MCF 10A (cell line): ENCODE results near the gene MAPKAP1. TPM values are rescaled to one million over a fixed set of nuclear protein-coding genes. Genes with fewer than 3 reads are reported as not detected.

ENCODE experiments used
- BruUV-seq: library from RNA; stranded (reverse); fragments of 400-500 nt; replicated peaks from 2 replicates; lab custom pipeline; 2021; lab: Mats Ljungman, UMichigan
- CTCF ChIA-PET: fragments of 300-600 bp; sonication (Branson Sonifier 250); formaldehyde crosslinking; extraction: SDS; loops from one replicate; lab custom pipeline; 2021; ENCODE audit warnings: antibody characterized with exemption, inconsistent platforms; lab: Yijun Ruan, JAX
- POLR2A ChIA-PET: fragments of 300-600, 350-650 bp; sonication (Branson Sonifier 250); formaldehyde crosslinking; extraction: SDS; loops from one replicate; lab custom pipeline; 2020; ENCODE audit warnings: antibody characterized with exemption, inconsistent platforms; lab: Yijun Ruan, JAX
- DNase-seq: peaks from one replicate; pipeline ENCODE4 v3.0.0-alpha.2; 2018; ENCODE audit not compliant: unreplicated experiment
- H3K27ac Mint-ChIP-seq: one replicate; pipeline ENCODE4 v1.8.0; 2022; ENCODE audit warnings: mild to moderate bottlenecking, low read depth, mixed read lengths; ENCODE audit not compliant: unreplicated experiment
- H3K27me3 Mint-ChIP-seq: one replicate; pipeline ENCODE4 v1.8.0; 2022; ENCODE audit warnings: mixed read lengths; ENCODE audit not compliant: insufficient read depth, unreplicated experiment
- H3K36me3 Mint-ChIP-seq: one replicate; pipeline ENCODE4 v1.8.0; 2022; ENCODE audit warnings: mild to moderate bottlenecking, moderate library complexity, mixed read lengths; ENCODE audit not compliant: insufficient read depth, unreplicated experiment
- H3K4me1 Mint-ChIP-seq: one replicate; pipeline ENCODE4 v1.8.0; 2022; ENCODE audit warnings: mixed read lengths; ENCODE audit not compliant: insufficient read depth, unreplicated experiment
- H3K4me3 Mint-ChIP-seq: one replicate; pipeline ENCODE4 v1.8.0; 2022; ENCODE audit warnings: mild to moderate bottlenecking, moderate library complexity, mixed read lengths; ENCODE audit not compliant: unreplicated experiment
- H3K9me3 Mint-ChIP-seq: one replicate; pipeline ENCODE4 v1.8.0; 2022; ENCODE audit warnings: mixed read lengths; ENCODE audit not compliant: unreplicated experiment
- intact Hi-C: fragments of 100-400 bp; cut with micrococcal nuclease; formaldehyde crosslinking; loops from 2 replicates; pipeline ENCODE4 v1.14.1; 2022
- total RNA-seq: library from RNA; stranded (reverse); gene quantifications from 2 replicates; pipeline ENCODE4 v1.2.3, GENCODE V29; 2022
- TF ChIP-seq, protein P1 (sequence below): fragments of 200-600 bp; IDR thresholded peaks from one replicate; pipeline ENCODE4 v1.8.0; 2022; ENCODE audit warnings: antibody characterized with exemption, mild to moderate bottlenecking; ENCODE audit not compliant: unreplicated experiment

Gene MAPKAP1
- total RNA-seq, 1 experiment from 2014 or later, result 74.9 TPM

DNA sequence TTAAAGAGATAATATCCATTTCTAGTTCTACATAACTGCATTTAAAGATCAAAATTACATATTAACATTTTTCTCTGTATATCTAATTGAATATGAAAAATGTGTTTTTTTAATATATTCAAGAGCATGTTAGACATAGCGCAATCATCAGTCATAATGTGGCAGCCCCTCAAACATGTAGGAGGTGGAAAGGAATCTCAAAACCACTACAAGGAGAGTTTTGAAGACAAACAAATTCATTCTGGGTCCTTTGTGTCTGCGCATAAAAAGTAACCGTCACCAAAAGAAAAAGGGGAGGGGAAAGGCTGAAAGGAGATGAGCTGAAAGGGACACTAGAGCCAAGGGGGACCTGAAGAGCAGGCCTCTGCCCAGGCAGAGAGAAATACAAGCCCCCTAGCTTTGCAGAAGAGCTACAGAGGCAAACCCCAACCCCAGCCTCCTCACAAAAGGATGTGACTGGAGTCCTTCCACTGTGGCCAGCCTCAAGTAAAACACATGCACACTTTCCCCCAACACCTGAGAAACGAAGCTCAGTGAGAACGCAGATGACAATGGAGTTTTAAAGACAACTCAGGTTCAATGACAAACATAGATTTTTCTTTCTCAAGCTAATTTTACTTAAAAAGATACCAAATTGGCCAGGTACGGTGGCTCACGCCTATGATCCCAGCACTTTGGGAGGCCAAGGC, 62.0 kb downstream of the MAPKAP1 start:
- Mint-ChIP-seq H3K27ac (no peak overlapping the region), H3K36me3 (no peaks in the 10 kb centered on the region), H3K4me3 (no peak overlapping the region), H3K9me3 (no peaks in the 10 kb centered on the region), H3K4me1 (peaks cover 11% of the 10 kb centered on the region), H3K27me3 (no peaks in the 10 kb centered on the region)
- TF ChIP-seq, protein P1, sequence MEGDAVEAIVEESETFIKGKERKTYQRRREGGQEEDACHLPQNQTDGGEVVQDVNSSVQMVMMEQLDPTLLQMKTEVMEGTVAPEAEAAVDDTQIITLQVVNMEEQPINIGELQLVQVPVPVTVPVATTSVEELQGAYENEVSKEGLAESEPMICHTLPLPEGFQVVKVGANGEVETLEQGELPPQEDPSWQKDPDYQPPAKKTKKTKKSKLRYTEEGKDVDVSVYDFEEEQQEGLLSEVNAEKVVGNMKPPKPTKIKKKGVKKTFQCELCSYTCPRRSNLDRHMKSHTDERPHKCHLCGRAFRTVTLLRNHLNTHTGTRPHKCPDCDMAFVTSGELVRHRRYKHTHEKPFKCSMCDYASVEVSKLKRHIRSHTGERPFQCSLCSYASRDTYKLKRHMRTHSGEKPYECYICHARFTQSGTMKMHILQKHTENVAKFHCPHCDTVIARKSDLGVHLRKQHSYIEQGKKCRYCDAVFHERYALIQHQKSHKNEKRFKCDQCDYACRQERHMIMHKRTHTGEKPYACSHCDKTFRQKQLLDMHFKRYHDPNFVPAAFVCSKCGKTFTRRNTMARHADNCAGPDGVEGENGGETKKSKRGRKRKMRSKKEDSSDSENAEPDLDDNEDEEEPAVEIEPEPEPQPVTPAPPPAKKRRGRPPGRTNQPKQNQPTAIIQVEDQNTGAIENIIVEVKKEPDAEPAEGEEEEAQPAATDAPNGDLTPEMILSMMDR, result no peak
- BruUV-seq, result no TSS peak
- ChIA-PET POLR2A (interaction anchor here (0.7 to 1.2 kb wide), 2 partner anchors 10 to 37 kb away, joined by 3 read pairs; no protein-coding TSS in a partner anchor), CTCF (interaction anchor here (0.6 kb wide), 1 partner anchor 1375 kb away, joined by 3 read pairs; no protein-coding TSS in a partner anchor)
- no peak for DNase-seq
- intact Hi-C loops, result no loop called here

GRCh38 chr9:125642311-125642710, 64.7 kb downstream of the MAPKAP1 start:
- Mint-ChIP-seq H3K9me3 (no peaks in the 10 kb centered on the region), H3K27ac (no peak overlapping the region), H3K27me3 (no peaks in the 10 kb centered on the region), H3K4me1 (peaks cover 13% of the 10 kb centered on the region), H3K4me3 (no peak overlapping the region), H3K36me3 (no peaks in the 10 kb centered on the region)
- intact Hi-C loops, result no loop called here
- TF ChIP-seq, protein P1, result no peak
- no peak for DNase-seq
- no TSS peak for BruUV-seq
- CTCF ChIA-PET, result interaction anchor here (0.7 kb wide), 1 partner anchor 443 kb away, joined by 3 read pairs; no protein-coding TSS in a partner anchor
- POLR2A ChIA-PET, result no interaction called here

GRCh38 chr9:125639057-125639456, 68.0 kb downstream of the MAPKAP1 start:
- H3K4me3 Mint-ChIP-seq, result no peak overlapping the region
- TF ChIP-seq, protein P1, result no peak
- H3K27ac Mint-ChIP-seq, result no peak overlapping the region
- DNase-seq, result no peak
- no TSS peak for BruUV-seq
- H3K27me3 Mint-ChIP-seq, result no peaks in the 10 kb centered on the region
- no peaks in the 10 kb centered on the region for H3K9me3 Mint-ChIP-seq
- intact Hi-C loops, result no loop called here
- ChIA-PET CTCF (interaction anchor here (0.6 to 1.5 kb wide), 2 partner anchors 17 to 80 kb away, joined by 3 to 4 read pairs; no protein-coding TSS in a partner anchor), POLR2A (no interaction called here)
- H3K36me3 Mint-ChIP-seq, result no peaks in the 10 kb centered on the region
- peaks cover 33% of the 10 kb centered on the region for H3K4me1 Mint-ChIP-seq

DNA sequence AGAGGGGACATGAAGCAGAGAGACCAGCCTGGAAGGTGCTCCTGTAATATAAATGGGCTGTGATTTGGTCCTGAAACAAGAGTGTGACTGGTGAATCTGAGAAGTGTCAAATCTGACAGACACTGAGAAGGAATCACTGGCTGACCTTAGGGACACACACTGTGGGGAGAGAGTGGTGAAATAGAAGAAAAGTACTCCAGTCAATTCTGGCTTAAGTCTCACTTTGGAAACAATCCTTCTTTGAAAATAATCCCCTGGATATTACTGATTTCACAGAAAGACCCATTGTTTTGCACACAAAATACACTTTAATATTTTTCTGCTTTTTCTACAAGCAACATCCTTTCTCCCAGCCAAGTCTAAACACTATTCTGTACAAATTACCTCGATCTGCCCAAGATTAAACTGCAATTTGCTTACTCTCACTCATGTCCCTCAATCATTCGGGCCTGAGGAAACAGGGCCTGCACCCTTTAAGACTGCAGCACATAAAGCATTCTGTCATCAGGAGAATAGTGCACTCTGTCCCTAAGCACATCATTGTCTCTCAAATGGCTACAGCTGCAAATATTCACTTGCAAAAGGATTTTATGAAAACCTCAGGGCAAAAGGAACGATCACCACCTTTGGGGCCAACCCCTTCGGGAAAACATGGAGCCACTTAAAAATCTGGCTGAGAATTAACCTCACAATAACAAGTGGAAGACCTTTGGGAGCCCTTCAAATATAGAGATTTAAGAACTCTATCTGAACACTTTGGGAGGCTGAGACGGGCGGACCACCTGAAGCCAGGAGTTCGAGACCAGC, 68.6 kb downstream of the MAPKAP1 start:
- no peaks in the 10 kb centered on the region for H3K27me3 Mint-ChIP-seq
- intact Hi-C loops, result no loop called here
- no peak overlapping the region for H3K4me3 Mint-ChIP-seq
- H3K4me1 Mint-ChIP-seq, result peaks cover 35% of the 10 kb centered on the region
- BruUV-seq, result no TSS peak
- TF ChIP-seq, protein P1, result no peak
- H3K9me3 Mint-ChIP-seq, result no peaks in the 10 kb centered on the region
- POLR2A ChIA-PET, result interaction anchor here (0.6 kb wide), 1 partner anchor 441 kb away, joined by 3 read pairs; no protein-coding TSS in a partner anchor
- no peak overlapping the region for H3K27ac Mint-ChIP-seq
- no peaks in the 10 kb centered on the region for H3K36me3 Mint-ChIP-seq
- no peak for DNase-seq
- CTCF ChIA-PET, result interaction anchor here (0.6 to 1.5 kb wide), 3 partner anchors 67 to 133 kb away, joined by 3 to 4 read pairs (median 3); no protein-coding TSS in a partner anchor
